ENCODE results near the gene RBM20. TPM values are rescaled to one million over a fixed set of nuclear protein-coding genes. Genes with fewer than 3 reads are reported as not detected.
A peak's percentile ranks its signal among the peaks of the same experiment; 100 is the strongest.

The RBM20 gene
- total and polyA plus RNA-seq, 2 of the 4 experiments (the other 2 are of a cell fraction), result under 0.01 to 0.15 TPM

DNA sequence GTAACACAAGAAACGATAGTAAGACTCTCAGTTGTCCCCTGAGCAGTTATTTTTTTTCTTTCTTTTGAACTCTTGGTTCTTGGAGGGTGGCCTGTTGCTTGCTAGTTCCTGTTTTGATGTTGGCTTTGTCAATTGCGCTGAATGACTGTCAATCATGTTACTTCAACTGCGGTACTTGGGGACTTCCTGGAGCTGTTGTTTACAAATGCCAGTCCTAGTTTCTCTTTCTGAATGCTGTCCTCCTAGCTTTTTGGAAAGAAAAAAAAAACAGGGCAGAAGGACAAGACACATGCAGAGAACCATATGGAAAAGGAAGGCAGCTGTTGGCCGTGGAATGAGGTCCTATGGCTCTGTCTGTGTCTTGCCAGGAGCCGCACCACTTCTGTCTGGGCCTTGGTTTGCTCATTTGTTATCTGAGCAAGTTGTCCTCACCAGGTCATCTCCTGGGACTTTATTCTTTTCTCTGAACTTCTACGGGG lies 220.6 kb downstream of the RBM20 start:
- ATAC-seq (ENCODE audit: low read depth) (no peak), DNase-seq (no peak)
- Histone ChIP-seq H3K9ac (ENCODE audit: low read depth, low read length) (no peak overlapping the region), H3K4me3 (ENCODE audit: insufficient read depth, low read depth, low read length) (no peak overlapping the region), H3K27ac (ENCODE audit: insufficient read depth, low read length) (no peak overlapping the region), H2AK5ac (ENCODE audit: low read depth, low read length) (0 out of 2 replicates have a peak overlapping the region, but pooled peaks have one; percentile 2), H3K9me3 (ENCODE audit: control insufficient read depth, insufficient read depth, low read length) (no peaks in the 10 kb centered on the region), H2AK9ac (replicated peaks; ENCODE audit: low read depth, low read length, poor library complexity) (no peak overlapping the region), H3K9me1 (ENCODE audit: insufficient read depth, low read length) (peaks cover 7% of the 10 kb centered on the region; the same call in 1 of the 2 replicates), H3K4ac (ENCODE audit: low read depth, low read length) (peak overlapping the region; percentile 47), H3K4me2 (ENCODE audit: low read depth, low read length) (peak overlapping the region; percentile 79), H2BK120ac (ENCODE audit: low read depth, low read length) (peak overlapping the region; percentile 22; the same call in 1 of the 2 replicates), H4K8ac (ENCODE audit: low read depth in 2 of 2, low read length in 2 of 2) (peak overlapping the region; percentile 24 to 93; a peak in 3 of 4 replicates), H3K14ac (replicated peaks; ENCODE audit: low read depth, low read length) (peak overlapping the region; percentile 38; the same call in 1 of the 2 replicates), H2BK5ac (ENCODE audit: low read depth, low read length, poor library complexity, severe bottlenecking) (peak overlapping the region; percentile 49), H4K91ac (ENCODE audit: insufficient read depth, low read depth, low read length) (peak overlapping the region; percentile 19; the same call in 1 of the 2 replicates), H3K79me1 (ENCODE audit: low read depth in 1 of 2, low read length in 2 of 2) (no peaks in the 10 kb centered on the region), H3K18ac (ENCODE audit: low read depth, low read length) (peak overlapping the region; percentile 85), H4K20me1 (ENCODE audit: insufficient read depth, low read length) (no peaks in the 10 kb centered on the region), H3K56ac (ENCODE audit: extremely low read depth, insufficient read depth, low read length) (no peak overlapping the region), H4K5ac (ENCODE audit: low read depth, low read length) (peak overlapping the region; percentile 62; the same call in 1 of the 2 replicates), H3K27me3 (ENCODE audit: control insufficient read depth, insufficient read depth, low read length) (no peaks in the 10 kb centered on the region), H2BK15ac (ENCODE audit: low read depth, low read length) (peak overlapping the region; percentile 29; the same call in 1 of the 3 replicates), H3K4me1 (ENCODE audit: control insufficient read depth, insufficient read depth, low read length) (peaks cover 15% of the 10 kb centered on the region), H2AFZ (replicated peaks; ENCODE audit: low read length, poor library complexity) (peak overlapping the region; percentile 76), H3K36me3 (ENCODE audit: control insufficient read depth, insufficient read depth, low read length) (no peaks in the 10 kb centered on the region), H3K23ac (ENCODE audit: low read depth, low read length) (peak overlapping the region; percentile 36; the same call in 1 of the 2 replicates), H2BK20ac (ENCODE audit: low read depth, low read length) (peak overlapping the region; percentile 57)
- intact Hi-C loops (cut with micrococcal nuclease) (loop anchor here (5.0 kb wide), 1 partner anchor 37 kb away; no protein-coding TSS in a partner anchor), dilution Hi-C loops (cut with HindIII; ENCODE audit: low sequenced_read_pairs, unreplicated experiment) (no loop called here), in situ Hi-C loops (cut with MboI; ENCODE audit: low sequenced_read_pairs) (no loop called here)
- TF ChIP-seq, protein P1, sequence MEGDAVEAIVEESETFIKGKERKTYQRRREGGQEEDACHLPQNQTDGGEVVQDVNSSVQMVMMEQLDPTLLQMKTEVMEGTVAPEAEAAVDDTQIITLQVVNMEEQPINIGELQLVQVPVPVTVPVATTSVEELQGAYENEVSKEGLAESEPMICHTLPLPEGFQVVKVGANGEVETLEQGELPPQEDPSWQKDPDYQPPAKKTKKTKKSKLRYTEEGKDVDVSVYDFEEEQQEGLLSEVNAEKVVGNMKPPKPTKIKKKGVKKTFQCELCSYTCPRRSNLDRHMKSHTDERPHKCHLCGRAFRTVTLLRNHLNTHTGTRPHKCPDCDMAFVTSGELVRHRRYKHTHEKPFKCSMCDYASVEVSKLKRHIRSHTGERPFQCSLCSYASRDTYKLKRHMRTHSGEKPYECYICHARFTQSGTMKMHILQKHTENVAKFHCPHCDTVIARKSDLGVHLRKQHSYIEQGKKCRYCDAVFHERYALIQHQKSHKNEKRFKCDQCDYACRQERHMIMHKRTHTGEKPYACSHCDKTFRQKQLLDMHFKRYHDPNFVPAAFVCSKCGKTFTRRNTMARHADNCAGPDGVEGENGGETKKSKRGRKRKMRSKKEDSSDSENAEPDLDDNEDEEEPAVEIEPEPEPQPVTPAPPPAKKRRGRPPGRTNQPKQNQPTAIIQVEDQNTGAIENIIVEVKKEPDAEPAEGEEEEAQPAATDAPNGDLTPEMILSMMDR (conservative IDR thresholded peaks at IDR 0.05; ENCODE audit: low read depth, low read length), result no peak
- no peak for TF ChIP-seq MXI1 (IDR thresholded peaks at IDR 0.05; ENCODE audit: borderline replicate concordance, low read depth, low read length)
- no peak for TF ChIP-seq CHD1 (IDR thresholded peaks at IDR 0.05; ENCODE audit: low read depth, low read length)
- TF ChIP-seq POLR2A (IDR thresholded peaks at IDR 0.05; ENCODE audit: low read depth, low read length), result no peak
- TF ChIP-seq NFE2L2 (IDR thresholded peaks at IDR 0.05; ENCODE audit: low read depth, low read length), result no peak
- TF ChIP-seq CEBPB (IDR thresholded peaks at IDR 0.05; ENCODE audit: low read depth, low read length), result no peak
- no peak for TF ChIP-seq MAFK (IDR thresholded peaks at IDR 0.05; ENCODE audit: low read depth, low read length)
- no peak for TF ChIP-seq SMC3 (IDR thresholded peaks at IDR 0.05; ENCODE audit: low read depth, low read length)
- no peak for TF ChIP-seq BHLHE40 (IDR thresholded peaks at IDR 0.05; ENCODE audit: low read depth, low read length)
- TF ChIP-seq, protein P2, sequence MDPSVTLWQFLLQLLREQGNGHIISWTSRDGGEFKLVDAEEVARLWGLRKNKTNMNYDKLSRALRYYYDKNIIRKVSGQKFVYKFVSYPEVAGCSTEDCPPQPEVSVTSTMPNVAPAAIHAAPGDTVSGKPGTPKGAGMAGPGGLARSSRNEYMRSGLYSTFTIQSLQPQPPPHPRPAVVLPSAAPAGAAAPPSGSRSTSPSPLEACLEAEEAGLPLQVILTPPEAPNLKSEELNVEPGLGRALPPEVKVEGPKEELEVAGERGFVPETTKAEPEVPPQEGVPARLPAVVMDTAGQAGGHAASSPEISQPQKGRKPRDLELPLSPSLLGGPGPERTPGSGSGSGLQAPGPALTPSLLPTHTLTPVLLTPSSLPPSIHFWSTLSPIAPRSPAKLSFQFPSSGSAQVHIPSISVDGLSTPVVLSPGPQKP (IDR thresholded peaks at IDR 0.05; ENCODE audit: borderline replicate concordance, low read depth, low read length), result no peak
- TF ChIP-seq, protein P3, sequence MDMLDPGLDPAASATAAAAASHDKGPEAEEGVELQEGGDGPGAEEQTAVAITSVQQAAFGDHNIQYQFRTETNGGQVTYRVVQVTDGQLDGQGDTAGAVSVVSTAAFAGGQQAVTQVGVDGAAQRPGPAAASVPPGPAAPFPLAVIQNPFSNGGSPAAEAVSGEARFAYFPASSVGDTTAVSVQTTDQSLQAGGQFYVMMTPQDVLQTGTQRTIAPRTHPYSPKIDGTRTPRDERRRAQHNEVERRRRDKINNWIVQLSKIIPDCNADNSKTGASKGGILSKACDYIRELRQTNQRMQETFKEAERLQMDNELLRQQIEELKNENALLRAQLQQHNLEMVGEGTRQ (IDR thresholded peaks at IDR 0.05; ENCODE audit: low read depth, low read length), result no peak
- no peak for TF ChIP-seq FOS (IDR thresholded peaks at IDR 0.05; ENCODE audit: low read depth, low read length)
- no peak for TF ChIP-seq RFX5 (IDR thresholded peaks at IDR 0.05; ENCODE audit: low read depth, low read length)
- TF ChIP-seq MAZ (IDR thresholded peaks at IDR 0.05; ENCODE audit: borderline replicate concordance, low read depth, low read length), result no peak
- ChIA-PET POLR2A (ENCODE audit: unreplicated experiment) (interaction anchor here (0.6 kb wide), 1 partner anchor 87 kb away, joined by 3 read pairs; no protein-coding TSS in a partner anchor), CTCF (no interaction called here)
- BruUV-seq (replicated peaks), result no TSS peak
- 40% methylated on average over 1 of the region's 6 CpGs; no CpG with 5 or more reads in 1 of the 2 experiments for WGBS, 2 experiments (ENCODE audit: extremely low coverage in 2 of 2, insufficient read length in 1 of 2)
